Kidney (tissue), 14 donors: ENCODE results near the gene ULK4. TPM values are rescaled to one million over a fixed set of nuclear protein-coding genes. Genes with fewer than 3 reads are reported as not detected.
A peak's percentile ranks its signal among the peaks of the same experiment; 100 is the strongest.

Experiments
- DNase-seq, 5 donors: peaks; one replicate each; pipeline ENCODE4 v3.0.0-alpha.2; 2013 to 2020
- FAIRE-seq: peaks from 2 replicates; lab custom pipeline; 2012; peaks lifted over from hg19 to GRCh38; lab: Jason Lieb, UNC
- H3K27ac ChIP-seq, 2 donors: one replicate each; pipeline ENCODE4 v1.7.0; 2013; ENCODE audit warnings: low read depth in 2 of 2, low read length in 2 of 2, inconsistent platforms in 1 of 2
- H3K27me3 ChIP-seq: one replicate; pipeline ENCODE4 v1.7.1; 2013; ENCODE audit warnings: low read length, inconsistent platforms; ENCODE audit not compliant: control insufficient read depth, insufficient read depth
- H3K36me3 ChIP-seq, 3 donors: one replicate each; pipeline versions ENCODE4 v1.7.0 to v1.7.1; 2013; ENCODE audit warnings: low read length in 3 of 3, control low read depth in 1 of 3, inconsistent platforms in 1 of 3; ENCODE audit not compliant: insufficient read depth in 3 of 3, control insufficient read depth in 2 of 3
- H3K4me1 ChIP-seq, 3 donors: one replicate each; pipeline versions ENCODE4 v1.7.0 to v1.7.1; 2013; ENCODE audit warnings: low read length in 3 of 3, inconsistent platforms in 1 of 3, low read depth in 1 of 3; ENCODE audit not compliant: control insufficient read depth in 2 of 3, insufficient read depth in 2 of 3
- H3K4me3 ChIP-seq, 3 donors: one replicate each; pipeline versions ENCODE4 v1.7.0 to v1.8.1; 2013; ENCODE audit warnings: low read length in 3 of 3, control low read depth in 1 of 3, inconsistent platforms in 1 of 3
- H3K9ac ChIP-seq, 3 donors: one replicate each; pipeline versions ENCODE4 v1.7.0 to v1.7.1; 2013; ENCODE audit warnings: low read length in 3 of 3, control low read depth in 1 of 3, inconsistent platforms in 1 of 3
- H3K9me3 ChIP-seq, 3 donors: one replicate each; pipeline versions ENCODE4 v1.7.0 to v1.7.1; 2013; ENCODE audit warnings: low read length in 3 of 3, control low read depth in 1 of 3, inconsistent platforms in 1 of 3; ENCODE audit not compliant: control insufficient read depth in 2 of 3, insufficient read depth in 1 of 3
- CTCF ChIP-seq: IDR thresholded peaks from 3 replicates; pipeline ENCODE4 v1.5.1; 2012; ENCODE audit warnings: mild to moderate bottlenecking, moderate library complexity, borderline replicate concordance; ENCODE audit not compliant: insufficient read depth; ENCODE audit errors: extremely low read depth
- intact Hi-C: fragments of 100-400 bp; cut with DNase I; formaldehyde crosslinking; loops from one replicate; pipeline ENCODE4 v1.11.1; 2022
- polyA plus RNA-seq: library from polyadenylated mRNA; stranded (reverse); fragments of 350-450 nt; fragmentation: Illumina TruSeq; extraction: RNeasy Lipid Tissue Mini Kit (QIAGEN cat#74804); gene quantifications from one replicate; pipeline ENCODE4 v1.2.3, GENCODE V29; 2014; ENCODE audit warnings: low read depth, low replicate concordance; ENCODE audit not compliant: insufficient read depth
- total RNA-seq: library from RNA; stranded (reverse); fragmentation: NEBNext Ultra II Directional; extraction: Animal tissue kit (Norgen Biotek cat#: 25700); gene quantifications from one replicate; pipeline ENCODE4 v1.2.1, GENCODE V29; 2021
- donor health status: control.
- donor health status: control.
- donor health status: control.
- donor health status: control.
- donor health status: control.
- donor health status: DM: yes; HTN: yes; CAD: no.
- donor health status: Normal renal cell carcinoma (clear cell type).

ULK4 gene
- total and polyA plus RNA-seq, 2 donors from 2014 or later: 4.6 to 20.5 TPM

DNA sequence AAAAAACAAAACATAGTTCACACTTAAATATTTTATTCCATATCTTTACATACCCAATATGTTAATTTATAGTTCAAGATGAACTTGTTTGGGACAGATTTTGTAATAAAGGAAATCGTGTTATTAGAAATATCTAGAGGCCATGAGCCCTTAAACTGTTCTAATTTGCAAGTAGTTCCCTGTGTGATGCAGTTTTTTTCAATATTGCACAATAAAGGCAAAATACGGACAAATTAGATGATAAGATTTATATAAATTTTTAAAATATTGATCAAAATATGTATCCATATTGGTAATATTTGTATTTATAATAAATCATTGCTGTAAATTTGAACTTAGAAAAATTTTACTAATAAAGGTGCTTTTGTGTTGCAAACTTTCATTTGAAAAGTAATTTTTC lies 738.8 kb downstream of the ULK4 start:
- Histone ChIP-seq H3K27ac (no peak overlapping the region), H3K9me3 (no peaks in the 10 kb centered on the region), H3K4me1 (peaks cover 3 to 25% (median 10%) of the 10 kb centered on the region in 3 donors), H3K27me3 (no peaks in the 10 kb centered on the region), H3K9ac (no peak overlapping the region), H3K4me3 (no peak overlapping the region), H3K36me3 (peaks cover 22 to 35% (median 25%) of the 10 kb centered on the region in 3 donors)
- intact Hi-C loops: no loop called here
- FAIRE-seq (no peak), DNase-seq (no peak)
- TF ChIP-seq CTCF: no peak

GRCh38 chr3:41222501-41222900 lies 739.4 kb downstream of the ULK4 start:
- Histone ChIP-seq H3K4me1 (peaks cover 3 to 25% (median 10%) of the 10 kb centered on the region in 3 donors), H3K27ac (no peak overlapping the region)
- peak in 1 of 5 donors; percentile 46 for DNase-seq

GRCh38 chr3:41222012-41222411 lies 739.9 kb downstream of the ULK4 start:
- no peak for FAIRE-seq
- intact Hi-C loops: no loop called here

More at GRCh38 chr3:41222501-41222900, 739.4 kb downstream of the ULK4 start:
- H3K9me3 ChIP-seq: no peaks in the 10 kb centered on the region
- peaks cover 20 to 32% (median 25%) of the 10 kb centered on the region in 3 donors for H3K36me3 ChIP-seq
- no peak overlapping the region for H3K9ac ChIP-seq
- no peak overlapping the region for H3K4me3 ChIP-seq
- intact Hi-C loops: no loop called here
- TF ChIP-seq CTCF: no peak
- no peak for FAIRE-seq
- no peaks in the 10 kb centered on the region for H3K27me3 ChIP-seq

More at GRCh38 chr3:41222012-41222411, 739.9 kb downstream of the ULK4 start:
- Histone ChIP-seq H3K9me3 (no peaks in the 10 kb centered on the region), H3K27me3 (no peaks in the 10 kb centered on the region), H3K4me1 (peaks cover 3 to 25% (median 10%) of the 10 kb centered on the region in 3 donors), H3K9ac (no peak overlapping the region), H3K4me3 (no peak overlapping the region), H3K36me3 (peaks cover 17 to 27% (median 23%) of the 10 kb centered on the region in 3 donors), H3K27ac (no peak overlapping the region)
- no peak for DNase-seq
- TF ChIP-seq CTCF: no peak
